CD14-positive monocyte (primary cell): ENCODE measurements around the gene NTM. TPM values are rescaled to one million over a fixed set of nuclear protein-coding genes. Genes with fewer than 3 reads are reported as not detected.

ENCODE experiments used
- DNase-seq, 3 donors: peaks; one replicate each; pipeline ENCODE4 v3.0.0-alpha.2; 2011 to 2022
- H2AFZ ChIP-seq: 2 replicates; pipeline ENCODE4 v1.6.0; 2012; ENCODE audit warnings: mild to moderate bottlenecking, low read depth, low read length, inconsistent platforms; ENCODE audit not compliant: insufficient read depth, poor library complexity, severe bottlenecking
- H3K27ac ChIP-seq, 2 donors: 1 replicate in 1 of 2; 2 replicates in 1 of 2; pipeline ENCODE4 v1.5.1; 2012 to 2013; ENCODE audit warnings: low read length in 2 of 2, control low read depth in 1 of 2, inconsistent platforms in 1 of 2, low read depth in 1 of 2, mild to moderate bottlenecking in 1 of 2
- H3K27me3 ChIP-seq, 2 donors: one replicate each; pipeline versions ENCODE4 v1.6.0 to v1.6.1; 2011 to 2013; ENCODE audit warnings: low read length in 2 of 2; ENCODE audit not compliant: control insufficient read depth in 2 of 2, insufficient read depth in 2 of 2
- H3K36me3 ChIP-seq, 2 donors: replicated peaks in 1 of 2; 1 replicate in 1 of 2; 2 replicates in 1 of 2; pipeline versions ENCODE4 v1.5.1 to v1.6.1; 2012 to 2013; ENCODE audit warnings: low read length in 2 of 2, control low read depth in 1 of 2, inconsistent platforms in 1 of 2, mild to moderate bottlenecking in 1 of 2; ENCODE audit not compliant: insufficient read depth in 2 of 2, control insufficient read depth in 1 of 2
- H3K4me1 ChIP-seq, 2 donors: 1 replicate in 1 of 2; 2 replicates in 1 of 2; pipeline versions ENCODE4 v1.5.1 to v1.6.1; 2012 to 2013; ENCODE audit warnings: low read length in 2 of 2, control low read depth in 1 of 2, inconsistent platforms in 1 of 2, mild to moderate bottlenecking in 1 of 2, moderate library complexity in 1 of 2; ENCODE audit not compliant: insufficient read depth in 2 of 2, control insufficient read depth in 1 of 2
- H3K4me2 ChIP-seq: replicated peaks from 2 replicates; pipeline ENCODE3; 2012; ENCODE audit warnings: low read length, moderate library complexity, mild to moderate bottlenecking; ENCODE audit not compliant: poor library complexity, severe bottlenecking; ENCODE audit errors: extremely low read depth
- H3K4me3 ChIP-seq, 3 experiments: fragments of 200-600 bp in 1 of 3; sonication (generic) in 1 of 3; replicated peaks in 1 of 3; 1 replicate in 2 of 3; 2 replicates in 1 of 3; pipeline ENCODE4 v1.5.1; 2011 to 2013; ENCODE audit warnings: low read length in 3 of 3, mild to moderate bottlenecking in 3 of 3, control low read depth in 2 of 3, low read depth in 2 of 3, inconsistent platforms in 1 of 3, moderate library complexity in 1 of 3
- H3K79me2 ChIP-seq: 2 replicates; pipeline ENCODE4 v1.6.0; 2012; ENCODE audit warnings: mild to moderate bottlenecking, control low read depth, inconsistent platforms, low read length, moderate library complexity; ENCODE audit not compliant: insufficient read depth
- H3K9ac ChIP-seq: 2 replicates; pipeline ENCODE4 v1.6.0; 2017; ENCODE audit warnings: low read length, mild to moderate bottlenecking; ENCODE audit not compliant: insufficient read depth, poor library complexity, severe bottlenecking
- H3K9me3 ChIP-seq, 2 donors: replicated peaks in 1 of 2; 1 replicate in 1 of 2; 2 replicates in 1 of 2; pipeline versions ENCODE4 v1.5.1 to v1.6.1; 2012 to 2013; ENCODE audit warnings: low read length in 2 of 2, control low read depth in 1 of 2; ENCODE audit not compliant: control insufficient read depth in 1 of 2, insufficient read depth in 1 of 2
- H4K20me1 ChIP-seq: 2 replicates; pipeline ENCODE4 v1.6.0; 2012; ENCODE audit warnings: mild to moderate bottlenecking, low read length, control low read depth, moderate library complexity; ENCODE audit not compliant: insufficient read depth
- H3K27ac Mint-ChIP-seq, 7 donors: one replicate each; pipeline ENCODE4 v1.8.0; 2020; ENCODE audit warnings: mild to moderate bottlenecking in 7 of 7, mixed read lengths in 7 of 7, moderate library complexity in 6 of 7, inconsistent platforms in 2 of 7
- H3K27me3 Mint-ChIP-seq, 3 donors: one replicate each; pipeline ENCODE4 v1.8.0; 2021 to 2022; ENCODE audit warnings: low read depth in 3 of 3, mild to moderate bottlenecking in 3 of 3, mixed read lengths in 3 of 3, moderate library complexity in 3 of 3, inconsistent platforms in 1 of 3
- H3K36me3 Mint-ChIP-seq, 2 donors: one replicate each; pipeline ENCODE4 v1.8.0; 2020; ENCODE audit warnings: mixed read lengths in 2 of 2, inconsistent platforms in 1 of 2, mild to moderate bottlenecking in 1 of 2
- H3K4me1 Mint-ChIP-seq: one replicate; pipeline ENCODE4 v1.8.0; 2020; ENCODE audit warnings: mild to moderate bottlenecking, mixed read lengths
- H3K4me3 Mint-ChIP-seq, 2 donors: one replicate each; pipeline ENCODE4 v1.8.0; 2020; ENCODE audit warnings: mild to moderate bottlenecking in 2 of 2, mixed read lengths in 2 of 2, moderate library complexity in 1 of 2
- H3K9me3 Mint-ChIP-seq, 7 donors: one replicate each; pipeline ENCODE4 v1.8.0; 2020 to 2022; ENCODE audit warnings: mixed read lengths in 7 of 7, mild to moderate bottlenecking in 6 of 7, moderate library complexity in 6 of 7, inconsistent platforms in 2 of 7
- CTCF ChIP-seq: fragments of 200-600 bp; IDR thresholded peaks from one replicate; pipeline ENCODE4 v1.8.0; 2022; ENCODE audit warnings: antibody characterized with exemption, mild to moderate bottlenecking
- WGBS: methylation state at CpG from one replicate; pipeline ENCODE4 v1.1.5; 2013; ENCODE audit warnings: missing lambda C conversion rate; ENCODE audit not compliant: insufficient coverage; 5-methylcytosine and 5-hydroxymethylcytosine counted together
- intact Hi-C, 2 donors: fragments of 100-400 bp; cut with micrococcal nuclease; formaldehyde crosslinking; loops; one replicate each; pipeline versions ENCODE4 v1.15.0 to v1.15.1; 2023
- polyA plus RNA-seq, 3 donors: library from polyadenylated mRNA; depleted of rRNA in 1 of 3; unstranded in 2 of 3; stranded (reverse) in 1 of 3; fragments of 300-500 nt in 2 of 3; fragments of >200 nt in 1 of 3; fragmentation: Illumina TruSeq in 2 of 3; gene quantifications; 1 replicate in 2 of 3; 2 replicates in 1 of 3; pipeline ENCODE4 v1.2.3, GENCODE V29; 2012 to 2021

Gene NTM
- polyA plus RNA-seq, 3 donors, result not detected

- H3K27me3 ChIP-seq, result no peaks in the 10 kb centered on the region
- Mint-ChIP-seq H3K4me3 (no peak overlapping the region), H3K36me3 (no peaks in the 10 kb centered on the region), H3K9me3 (peaks cover 0 to 9% (median 1%) of the 10 kb centered on the region in 7 donors), H3K4me1 (no peaks in the 10 kb centered on the region), H3K27me3 (peaks cover 0 to 3% (median 0%) of the 10 kb centered on the region in 3 donors), H3K27ac (no peak overlapping the region)
- DNase-seq, result no peak
- no peak overlapping the region for H2AFZ ChIP-seq
- no peak overlapping the region for H3K27ac ChIP-seq
- no peaks in the 10 kb centered on the region for H3K9me3 ChIP-seq
- no peak for TF ChIP-seq CTCF
- intact Hi-C loops, result no loop called here
- H3K4me3 ChIP-seq, result no peak overlapping the region
- H3K36me3 ChIP-seq, result no peaks in the 10 kb centered on the region
- no peaks in the 10 kb centered on the region for H3K4me1 ChIP-seq
- WGBS, result no CpG with 5 or more reads among the region's 1 CpG
- H3K9ac ChIP-seq, result no peak overlapping the region
- no peak overlapping the region for H3K4me2 ChIP-seq
- no peaks in the 10 kb centered on the region for H3K79me2 ChIP-seq
- no peaks in the 10 kb centered on the region for H4K20me1 ChIP-seq
Measured at GRCh38 chr11:132251061-132251460, 880.6 kb downstream of the NTM start.

- TF ChIP-seq CTCF, result no peak
- intact Hi-C loops, result no loop called here
- peaks cover 0 to 1% (median 0%) of the 10 kb centered on the region in 3 donors for H3K27me3 Mint-ChIP-seq
- no peak overlapping the region for H3K4me3 ChIP-seq
- H4K20me1 ChIP-seq, result no peaks in the 10 kb centered on the region
- H3K27me3 ChIP-seq, result no peaks in the 10 kb centered on the region
- H3K27ac Mint-ChIP-seq, result no peak overlapping the region
- H3K4me2 ChIP-seq, result no peak overlapping the region
- peaks cover 0 to 3% of the 10 kb centered on the region in 2 donors for H3K9me3 ChIP-seq
- no peak for DNase-seq
- H3K4me3 Mint-ChIP-seq, result no peak overlapping the region
- no peak overlapping the region for H2AFZ ChIP-seq
- H3K4me1 ChIP-seq, result no peaks in the 10 kb centered on the region
- no peak overlapping the region for H3K27ac ChIP-seq
- H3K4me1 Mint-ChIP-seq, result no peaks in the 10 kb centered on the region
- no peaks in the 10 kb centered on the region for H3K36me3 Mint-ChIP-seq
- no peaks in the 10 kb centered on the region for H3K79me2 ChIP-seq
- peaks cover 0 to 7% (median 3%) of the 10 kb centered on the region in 7 donors for H3K9me3 Mint-ChIP-seq
- H3K9ac ChIP-seq, result no peak overlapping the region
- no peaks in the 10 kb centered on the region for H3K36me3 ChIP-seq
- 85% methylated on average over 8 of the region's 9 CpGs for WGBS
Measured at GRCh38 chr11:132253469-132254264, 883.3 kb downstream of the NTM start.
